GM21423 (cell line): Measurements from ENCODE around the gene DYNLT4.

Experiments
- ATAC-seq: cut with Tn5 transposase; IDR thresholded peaks from one replicate; pipeline ENCODE4 v1.9.1; 2021; ENCODE audit warnings: mild to moderate bottlenecking, moderate library complexity; ENCODE audit not compliant: unreplicated experiment

The DYNLT4 gene

GRCh38 chr1:44792736-44793502 lies 14.2 kb downstream of the DYNLT4 start:
- no peak for ATAC-seq

GRCh38 chr1:44790968-44791801 lies 16.0 kb downstream of the DYNLT4 start:
- ATAC-seq, result no peak

GRCh38 chr1:44788120-44788860 lies 18.9 kb downstream of the DYNLT4 start, which contains the start of gene BEST4:
TSS of gene BEST4 (minus strand) at chr1:44788170. CDS start at chr1:44787705, 465 bp downstream.
- no peak for ATAC-seq

GRCh38 chr1:44787506-44787905 lies 19.6 kb downstream of the DYNLT4 start:
- ATAC-seq, result no peak

GRCh38 chr1:44786841-44787426 lies 20.2 kb downstream of the DYNLT4 start:
- ATAC-seq, result no peak

GRCh38 chr1:44786138-44786840 lies 20.9 kb downstream of the DYNLT4 start:
- peak; percentile 49 for ATAC-seq

- no peak for ATAC-seq
These were observed 21.5 kb downstream of the DYNLT4 start for GRCh38 chr1:44785501-44786137.

GRCh38 chr1:44785029-44785380 lies 22.1 kb downstream of the DYNLT4 start:
- ATAC-seq, result no peak

GRCh38 chr1:44784094-44785028 lies 22.8 kb downstream of the DYNLT4 start:
- no peak for ATAC-seq

- ATAC-seq, result no peak
These were observed 23.5 kb downstream of the DYNLT4 start for GRCh38 chr1:44783697-44784093.

GRCh38 chr1:44780583-44781121 lies 26.5 kb downstream of the DYNLT4 start:
- ATAC-seq, result no peak

- ATAC-seq, result no peak
These were observed 28.2 kb downstream of the DYNLT4 start for GRCh38 chr1:44778705-44779576.

GRCh38 chr1:44777969-44778635 lies 29.0 kb downstream of the DYNLT4 start:
- no peak for ATAC-seq

- ATAC-seq, result no peak
These were observed 29.6 kb downstream of the DYNLT4 start for GRCh38 chr1:44777547-44777946.

GRCh38 chr1:44776730-44777068 lies 30.5 kb downstream of the DYNLT4 start:
- ATAC-seq, result no peak

GRCh38 chr1:44775930-44776729 lies 31.0 kb downstream of the DYNLT4 start:
- ATAC-seq, result peak; percentile 23
